HFFc6 (cell line): ENCODE data around the gene RINL. TPM values are rescaled to one million over a fixed set of nuclear protein-coding genes. Genes with fewer than 3 reads are reported as not detected.
"Not testable (repeated sequence)": the region's sequence is repeated elsewhere in the genome, so short reads cannot be mapped to it uniquely, and the experiment has no call there.

Experiments used
- DNase-seq: peaks from one replicate; pipeline ENCODE4 v3.0.0-alpha.2; 2018
- H3K27ac Mint-ChIP-seq: 2 replicates; pipeline ENCODE4 v1.8.0; 2020; ENCODE audit warnings: mild to moderate bottlenecking, mixed read lengths
- H3K27me3 Mint-ChIP-seq: 2 replicates; pipeline ENCODE4 v1.8.0; 2021; ENCODE audit warnings: mild to moderate bottlenecking, moderate library complexity, mixed read lengths; ENCODE audit not compliant: insufficient read depth
- H3K36me3 Mint-ChIP-seq: 2 replicates; pipeline ENCODE4 v1.8.0; 2021; ENCODE audit warnings: low read depth, mixed read lengths
- H3K4me1 Mint-ChIP-seq: 2 replicates; pipeline ENCODE4 v1.8.0; 2020; ENCODE audit warnings: low read depth, mixed read lengths
- H3K4me3 Mint-ChIP-seq: 2 replicates; pipeline ENCODE4 v1.8.0; 2020; ENCODE audit warnings: mild to moderate bottlenecking, moderate library complexity, mixed read lengths
- H3K9me3 Mint-ChIP-seq: 2 replicates; pipeline ENCODE4 v1.8.0; 2020; ENCODE audit warnings: mild to moderate bottlenecking, mixed read lengths
- total RNA-seq, 6 experiments: library from RNA; stranded (reverse); fragmentation: NEBNext Ultra II Directional; extraction: Animal tissue kit (Norgen Biotek cat#: 25700); gene quantifications; 2 replicates in 1 of 6; 3 replicates in 5 of 6; pipeline ENCODE4 v1.2.3, GENCODE V29; 2021
- TF ChIP-seq, protein P1 (sequence below): fragments of 200-600 bp; sonication (generic); IDR thresholded peaks from 2 replicates; pipeline ENCODE4 v1.5.0; 2021; ENCODE audit warnings: antibody characterized with exemption, mild to moderate bottlenecking

Gene RINL
- total RNA-seq, 6 experiments from 2014 or later, result 0.69 to 3.5 (median 1.7) TPM

DNA sequence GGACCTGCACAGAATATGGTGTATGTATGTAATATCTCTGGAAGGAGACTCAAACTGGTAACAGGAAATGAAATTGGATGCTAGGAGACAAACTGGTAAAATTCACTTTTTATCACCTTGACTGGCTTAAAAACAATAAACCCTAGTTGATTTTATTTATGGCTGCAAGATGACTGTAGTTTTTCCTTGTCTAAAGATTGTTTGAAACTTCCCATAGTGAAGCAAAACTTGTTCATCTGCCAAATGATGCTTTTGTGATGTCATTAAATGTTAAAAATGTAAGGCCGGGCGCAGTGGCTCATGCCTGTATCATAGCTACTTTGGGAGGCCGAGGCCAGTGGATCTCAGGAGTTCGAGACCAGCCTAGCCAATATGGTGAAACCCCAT lies 44.0 kb downstream of the RINL start:
- DNase-seq, result no peak
- peaks cover 81% of the 10 kb centered on the region for H3K4me1 Mint-ChIP-seq
- H3K4me3 Mint-ChIP-seq, result no peak overlapping the region
- H3K27ac Mint-ChIP-seq, result peak overlapping the region; percentile 63
- peaks cover 6% of the 10 kb centered on the region for H3K27me3 Mint-ChIP-seq
- TF ChIP-seq, protein P1, sequence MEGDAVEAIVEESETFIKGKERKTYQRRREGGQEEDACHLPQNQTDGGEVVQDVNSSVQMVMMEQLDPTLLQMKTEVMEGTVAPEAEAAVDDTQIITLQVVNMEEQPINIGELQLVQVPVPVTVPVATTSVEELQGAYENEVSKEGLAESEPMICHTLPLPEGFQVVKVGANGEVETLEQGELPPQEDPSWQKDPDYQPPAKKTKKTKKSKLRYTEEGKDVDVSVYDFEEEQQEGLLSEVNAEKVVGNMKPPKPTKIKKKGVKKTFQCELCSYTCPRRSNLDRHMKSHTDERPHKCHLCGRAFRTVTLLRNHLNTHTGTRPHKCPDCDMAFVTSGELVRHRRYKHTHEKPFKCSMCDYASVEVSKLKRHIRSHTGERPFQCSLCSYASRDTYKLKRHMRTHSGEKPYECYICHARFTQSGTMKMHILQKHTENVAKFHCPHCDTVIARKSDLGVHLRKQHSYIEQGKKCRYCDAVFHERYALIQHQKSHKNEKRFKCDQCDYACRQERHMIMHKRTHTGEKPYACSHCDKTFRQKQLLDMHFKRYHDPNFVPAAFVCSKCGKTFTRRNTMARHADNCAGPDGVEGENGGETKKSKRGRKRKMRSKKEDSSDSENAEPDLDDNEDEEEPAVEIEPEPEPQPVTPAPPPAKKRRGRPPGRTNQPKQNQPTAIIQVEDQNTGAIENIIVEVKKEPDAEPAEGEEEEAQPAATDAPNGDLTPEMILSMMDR, result no peak
- peaks cover 41% of the 10 kb centered on the region for H3K36me3 Mint-ChIP-seq
- H3K9me3 Mint-ChIP-seq, result no peaks in the 10 kb centered on the region

DNA sequence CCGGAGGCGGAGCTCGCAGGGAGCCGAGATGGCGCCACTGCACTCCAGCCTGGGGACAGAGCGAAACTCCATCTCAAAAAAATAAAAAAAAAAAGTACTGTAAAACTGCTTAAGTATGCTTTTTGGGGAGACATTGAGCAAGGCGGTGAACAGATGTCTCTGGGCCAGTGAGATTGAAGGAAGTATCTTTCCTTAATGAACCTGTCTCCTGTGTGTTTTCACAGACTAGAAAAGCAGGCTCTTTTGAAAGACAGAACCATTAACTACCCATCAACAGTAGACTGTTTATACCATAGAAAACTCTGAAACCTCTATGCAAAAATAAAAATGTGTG lies 45.0 kb downstream of the RINL start:
- Mint-ChIP-seq H3K27me3 (peaks cover 6% of the 10 kb centered on the region), H3K4me1 (peaks cover 70% of the 10 kb centered on the region), H3K9me3 (no peaks in the 10 kb centered on the region), H3K4me3 (no peak overlapping the region), H3K27ac (peak overlapping the region; percentile 7; the same call in 1 of the 2 replicates), H3K36me3 (peaks cover 35% of the 10 kb centered on the region)
- no peak for DNase-seq
- TF ChIP-seq, protein P1, result no peak

DNA sequence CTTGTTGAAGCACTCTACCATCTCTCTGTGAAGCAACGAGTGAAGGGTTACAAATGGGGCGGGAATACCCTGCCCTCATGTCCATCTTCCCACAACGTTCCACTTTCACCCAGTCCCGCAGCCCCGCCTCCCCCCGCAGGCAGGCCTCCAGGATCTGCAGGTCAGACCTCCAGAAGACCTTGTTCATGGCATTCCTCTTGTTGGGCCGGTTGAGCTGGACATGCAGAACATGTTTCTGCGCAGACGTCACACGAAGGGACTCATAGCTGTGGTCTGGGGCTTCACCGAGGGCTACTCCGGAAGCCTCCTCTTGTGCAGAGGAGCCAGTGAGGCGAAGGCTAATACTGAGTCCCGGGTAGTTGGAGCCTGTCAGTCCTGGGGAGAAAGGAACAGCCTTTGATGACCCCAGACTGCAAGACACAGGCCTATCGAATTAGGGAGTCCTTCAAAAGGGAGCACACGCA lies 46.9 kb downstream of the RINL start:
- Mint-ChIP-seq H3K27ac (peak overlapping the region; percentile 94), H3K36me3 (peaks cover 27% of the 10 kb centered on the region), H3K9me3 (no peaks in the 10 kb centered on the region), H3K4me1 (peaks cover 52% of the 10 kb centered on the region), H3K4me3 (peak overlapping the region; percentile 87), H3K27me3 (no peaks in the 10 kb centered on the region)
- peak; percentile 92 for DNase-seq
- TF ChIP-seq, protein P1, result no peak

DNA sequence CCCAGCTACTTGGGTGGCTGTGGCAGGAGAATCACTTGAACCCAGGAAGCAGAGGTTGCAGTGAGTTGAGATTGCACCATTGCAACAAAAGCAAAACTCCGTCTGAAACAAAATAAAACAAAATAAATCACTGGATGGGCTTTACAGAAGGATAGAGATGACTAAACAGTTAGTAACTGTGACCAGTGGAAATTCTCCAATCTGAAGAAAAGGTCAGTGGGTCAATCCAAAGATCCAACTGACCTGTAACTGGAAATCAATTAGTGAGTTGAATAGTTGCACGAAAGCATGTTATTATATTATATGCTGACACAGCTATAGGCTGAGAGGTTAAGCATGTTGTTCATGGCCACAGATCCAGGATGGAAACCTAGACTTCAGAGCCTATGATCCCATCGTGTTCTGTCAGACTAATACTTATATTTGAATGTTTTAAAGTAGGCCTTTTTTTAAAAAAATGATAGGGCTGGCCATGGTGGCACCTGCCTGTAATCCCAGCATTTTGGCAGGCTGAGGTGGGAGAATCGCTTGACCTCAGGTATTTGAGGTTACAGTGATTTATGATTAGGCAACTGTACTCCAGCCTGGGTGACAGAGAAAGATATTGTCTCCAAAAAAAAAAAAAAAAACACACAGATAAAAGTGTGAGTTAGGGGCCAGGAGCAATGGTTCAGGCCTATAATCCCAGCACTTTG lies 47.9 kb downstream of the RINL start:
- no peaks in the 10 kb centered on the region for H3K27me3 Mint-ChIP-seq
- peak overlapping the region; percentile 87 for H3K4me3 Mint-ChIP-seq
- H3K27ac Mint-ChIP-seq, result peak overlapping the region; percentile 94
- H3K4me1 Mint-ChIP-seq, result peaks cover 42% of the 10 kb centered on the region
- peaks cover 18% of the 10 kb centered on the region for H3K36me3 Mint-ChIP-seq
- no peaks in the 10 kb centered on the region for H3K9me3 Mint-ChIP-seq
- TF ChIP-seq, protein P1, result no peak
- peak; percentile 57 for DNase-seq

DNA sequence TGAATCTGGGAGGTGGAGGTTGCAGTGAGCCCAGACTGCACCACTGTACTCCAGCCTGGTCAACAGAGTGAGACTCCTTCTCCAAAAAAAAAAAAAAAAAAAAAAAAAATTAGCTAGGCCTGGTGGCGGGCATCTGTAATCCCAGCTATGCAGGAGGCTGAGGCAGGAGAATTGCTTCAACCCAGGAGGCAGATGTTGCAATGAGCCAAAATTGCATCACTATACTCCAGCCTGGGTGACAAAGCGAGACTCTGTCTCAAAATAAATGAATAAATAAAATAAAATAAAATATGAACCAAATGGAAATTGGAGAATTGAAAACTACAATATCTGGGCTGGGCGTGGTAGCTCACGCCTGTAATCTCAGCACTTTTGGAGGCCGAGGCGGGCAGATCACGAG lies 48.9 kb downstream of the RINL start:
- H3K27me3 Mint-ChIP-seq, DNase-seq: not testable (repeated sequence)
- H3K36me3 Mint-ChIP-seq, result peaks cover 21% of the 10 kb centered on the region

DNA sequence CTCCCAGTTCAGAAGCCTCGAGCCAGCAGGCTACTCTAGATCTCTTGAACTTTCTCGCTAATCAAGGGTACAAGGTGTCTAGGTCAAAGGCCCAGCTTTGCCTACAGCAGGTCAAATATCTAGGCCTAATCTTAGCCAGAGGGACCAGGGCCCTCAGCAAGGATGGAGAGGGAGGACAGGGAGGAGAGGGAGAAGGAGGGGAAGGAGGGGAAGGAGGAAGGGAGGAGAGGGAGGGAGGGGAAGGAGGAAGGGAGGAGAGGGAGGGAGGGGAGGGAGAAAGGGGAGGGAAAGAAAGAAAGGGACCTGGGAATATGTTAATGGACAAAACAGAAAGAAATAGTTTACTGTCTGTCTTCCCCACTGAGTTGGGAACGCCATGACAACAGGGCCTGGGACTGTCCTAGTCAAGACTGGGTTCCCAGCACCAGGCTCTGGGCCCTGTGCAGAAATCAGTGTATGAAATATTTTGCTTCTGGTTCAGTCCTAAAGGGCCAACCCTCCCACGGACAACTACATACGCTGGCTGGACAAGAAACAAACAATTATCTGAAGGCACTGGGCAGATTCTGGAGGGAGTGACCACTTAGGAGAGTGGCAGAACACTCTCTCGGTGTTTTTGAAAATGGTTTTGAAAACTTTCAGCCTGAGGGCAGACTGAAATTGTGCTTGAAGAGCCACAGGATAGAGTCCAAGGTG lies 51.1 kb downstream of the RINL start:
- peaks cover 2% of the 10 kb centered on the region; the same call in 1 of the 2 replicates for H3K27me3 Mint-ChIP-seq

More for the DNA sequence above, 48.9 kb downstream of the RINL start:
- H3K4me1 Mint-ChIP-seq, result peaks cover 34% of the 10 kb centered on the region
- H3K9me3 Mint-ChIP-seq, H3K4me3 Mint-ChIP-seq: not testable (repeated sequence)
- H3K27ac Mint-ChIP-seq, result peak overlapping the region; percentile 94; the same call in 1 of the 2 replicates

DNA sequence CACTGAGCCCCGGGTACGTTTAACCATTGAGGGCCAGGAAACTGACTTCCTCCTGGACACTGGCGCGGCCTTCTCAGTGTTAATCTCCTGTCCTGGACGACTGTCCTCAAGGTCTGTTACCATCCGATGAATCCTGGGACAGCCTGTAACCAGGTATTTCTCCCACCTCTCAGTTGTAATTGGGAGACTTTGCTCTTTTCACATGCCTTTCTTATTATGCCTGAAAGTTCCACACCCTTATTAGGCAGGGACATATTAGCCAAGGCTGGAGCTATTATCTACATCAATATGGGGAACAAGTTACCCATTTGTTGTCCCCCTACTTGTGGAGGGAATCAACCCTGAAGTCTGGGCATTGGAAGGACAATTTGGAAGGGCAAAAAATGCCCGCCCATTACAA lies 52.1 kb downstream of the RINL start:
- not testable (repeated sequence) for H3K27ac Mint-ChIP-seq, DNase-seq, H3K27me3 Mint-ChIP-seq, H3K9me3 Mint-ChIP-seq, H3K4me3 Mint-ChIP-seq
- Mint-ChIP-seq H3K4me1 (peaks cover 14% of the 10 kb centered on the region), H3K36me3 (peaks cover 38% of the 10 kb centered on the region)

More for the DNA sequence above, 51.1 kb downstream of the RINL start:
- TF ChIP-seq, protein P1, result no peak
- H3K9me3 Mint-ChIP-seq, result peaks cover 6% of the 10 kb centered on the region
- no peak overlapping the region for H3K27ac Mint-ChIP-seq
- DNase-seq, result no peak
- H3K36me3 Mint-ChIP-seq, result peaks cover 41% of the 10 kb centered on the region
- peaks cover 24% of the 10 kb centered on the region for H3K4me1 Mint-ChIP-seq
- H3K4me3 Mint-ChIP-seq, result no peak overlapping the region

DNA sequence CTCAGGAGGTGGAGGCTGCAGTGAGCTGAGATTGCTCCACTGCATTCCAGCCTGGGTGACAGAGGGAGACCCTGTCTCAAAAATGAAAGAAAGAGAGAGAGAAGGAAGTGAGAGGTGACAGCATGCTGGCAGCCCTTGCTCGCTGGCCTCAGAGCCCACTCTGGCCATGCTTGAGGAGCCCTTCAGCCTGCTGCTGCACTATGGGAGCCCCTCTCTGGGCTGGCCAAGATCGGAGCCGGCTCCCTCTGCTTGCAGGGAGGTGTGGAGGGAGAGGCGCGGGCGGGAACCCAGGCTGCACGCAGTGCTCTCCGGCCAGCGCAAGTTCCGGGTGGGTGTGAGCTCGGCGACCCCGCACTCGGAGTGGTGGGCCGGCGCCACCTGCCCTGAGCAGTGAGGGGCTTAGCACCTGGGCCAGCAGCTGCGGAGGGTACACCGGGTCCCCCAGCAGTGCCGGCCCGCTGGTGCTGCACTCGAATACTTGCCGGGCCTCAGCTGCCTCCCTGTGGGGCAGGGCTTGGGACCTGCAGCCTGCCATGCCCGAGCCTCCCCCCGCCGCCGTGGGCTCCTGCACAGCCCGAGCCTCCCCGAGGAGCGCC lies 56.7 kb downstream of the RINL start:
- peaks cover 27% of the 10 kb centered on the region for H3K36me3 Mint-ChIP-seq
- not testable (repeated sequence) for H3K9me3 Mint-ChIP-seq, DNase-seq, H3K4me3 Mint-ChIP-seq, H3K27me3 Mint-ChIP-seq, H3K27ac Mint-ChIP-seq, H3K4me1 Mint-ChIP-seq
